DMS79 treated with DMSO at 0.1 percent for 48 hours (cell line): Measurements from ENCODE around the gene AUH.

ENCODE experiments used
- DNase-seq: peaks from one replicate; lab custom pipeline; 2025; lab: John Stamatoyannopoulos, UW

AUH gene

DNA sequence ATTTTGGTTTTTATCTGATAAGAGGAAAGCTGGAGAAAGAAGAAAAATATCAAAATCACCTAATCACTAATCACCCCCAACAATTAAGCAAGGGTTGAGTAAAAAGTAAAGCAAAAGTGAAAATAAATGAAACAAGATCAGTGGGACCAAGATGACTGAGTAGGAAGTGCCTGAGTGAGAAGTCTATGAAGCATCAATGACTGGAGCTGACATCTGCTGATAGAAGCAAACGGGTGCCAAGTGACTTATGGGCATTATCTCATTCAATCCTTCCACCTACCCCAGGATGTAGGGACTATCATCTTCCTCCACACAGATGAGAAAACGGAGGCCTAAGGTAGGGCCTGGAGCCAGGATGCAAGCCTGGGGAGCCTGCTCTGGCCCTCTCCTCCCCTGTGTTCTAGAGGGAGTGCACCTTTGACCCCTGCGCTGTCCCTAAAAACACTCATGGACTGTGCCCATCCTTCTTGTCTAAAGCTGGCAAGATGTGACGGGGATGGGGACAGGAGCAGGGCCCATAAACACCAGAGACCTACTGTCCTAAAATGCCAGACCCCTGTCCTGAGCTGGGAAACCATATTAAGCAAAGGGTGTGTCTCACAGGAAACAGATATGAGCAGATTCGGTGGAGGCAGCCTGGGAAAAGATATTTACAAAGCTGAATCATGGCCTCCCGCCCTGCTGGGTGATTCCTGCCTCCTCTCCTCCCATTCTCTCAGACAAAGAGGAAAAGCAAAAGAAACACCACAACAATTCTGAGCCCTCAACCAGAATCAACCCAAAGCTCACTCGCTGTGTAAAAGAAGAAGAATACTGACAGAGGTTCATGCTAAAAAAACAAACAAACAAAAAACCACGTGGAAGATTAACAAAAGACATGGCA, 116.0 kb downstream of the AUH start:
- DNase-seq: no peak

DNA sequence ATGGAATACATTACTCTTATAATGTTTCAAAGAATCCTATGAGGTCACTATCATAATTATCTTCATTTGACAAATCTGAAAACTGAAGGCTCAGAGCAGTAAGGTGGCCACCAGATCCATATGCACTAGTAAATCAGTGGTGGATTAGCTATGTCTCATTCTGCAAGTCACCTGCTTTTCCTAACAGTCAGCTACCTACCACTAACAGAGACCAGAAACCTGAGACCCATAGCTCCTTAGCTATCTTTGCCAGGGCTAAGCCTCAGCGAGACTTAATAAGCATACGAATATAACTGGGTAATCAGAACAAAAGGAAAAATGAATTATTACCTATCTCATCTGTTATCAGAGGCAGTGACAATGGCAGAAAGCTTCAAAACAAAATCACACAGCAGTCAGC, 118.7 kb downstream of the AUH start:
- no peak for DNase-seq

- DNase-seq: no peak
Observed at GRCh38 chr9:91241909-91242308, 119.8 kb downstream of the AUH start.

GRCh38 chr9:91240596-91241165, 121.0 kb downstream of the AUH start:
- no peak for DNase-seq

- DNase-seq: no peak
Observed at GRCh38 chr9:91239367-91240111, 122.2 kb downstream of the AUH start.

GRCh38 chr9:91234523-91234922, 127.2 kb downstream of the AUH start:
- no peak for DNase-seq

DNA sequence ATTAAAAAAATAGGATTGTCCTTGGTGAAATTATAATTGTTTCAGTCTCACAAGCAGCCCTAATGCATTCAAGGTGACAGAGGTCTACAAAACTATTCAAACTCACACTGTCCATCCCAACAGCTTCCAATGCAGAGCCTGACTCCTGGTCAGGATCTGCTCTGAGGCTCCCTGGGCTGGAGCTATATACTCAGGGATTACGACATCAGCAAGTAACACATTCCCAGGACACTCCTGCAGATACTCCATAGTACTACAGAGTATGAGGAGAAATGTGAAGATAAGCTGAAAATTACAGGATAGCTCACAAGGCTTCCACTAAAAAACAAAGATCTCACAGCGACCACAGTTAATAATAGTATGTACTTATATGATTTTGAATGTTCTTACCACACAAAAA, 130.1 kb downstream of the AUH start:
- no peak for DNase-seq

DNA sequence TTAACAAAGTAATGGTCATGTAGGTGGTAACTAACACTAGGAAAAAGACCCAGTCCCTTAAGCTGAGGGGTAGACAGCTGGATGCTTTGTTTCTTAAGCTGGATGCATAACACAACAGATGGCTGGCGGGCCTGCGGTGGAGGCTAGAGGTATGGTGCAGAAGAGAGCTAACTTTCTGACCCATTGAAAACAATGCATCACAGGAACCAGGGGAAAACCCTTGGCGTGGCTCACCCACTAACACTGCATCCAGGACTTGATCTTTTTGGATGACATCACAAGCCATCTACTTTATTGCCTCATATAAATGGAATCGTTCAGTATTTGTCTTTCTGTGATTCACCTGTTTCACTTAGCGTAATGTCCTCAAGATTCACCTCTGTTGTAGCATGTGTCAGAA, 138.7 kb downstream of the AUH start:
- DNase-seq: no peak

DNA sequence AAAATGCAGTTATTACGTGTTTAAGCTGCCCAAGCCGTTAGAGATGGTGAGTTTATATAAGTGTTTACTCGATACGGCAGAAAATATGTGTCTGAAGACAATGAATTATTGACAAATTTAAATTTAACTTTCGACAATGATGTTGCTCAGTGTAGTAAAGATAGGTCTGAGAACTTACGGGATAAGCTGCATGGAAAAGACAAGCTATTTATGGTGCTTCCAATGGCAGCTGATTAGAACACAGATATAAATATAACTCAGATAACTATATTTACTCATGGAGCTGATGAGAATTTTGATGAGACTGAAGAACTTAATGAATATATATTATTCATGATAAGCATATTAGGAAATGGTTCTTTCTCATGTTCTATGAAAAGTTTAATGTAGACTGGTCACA, 139.3 kb downstream of the AUH start:
- no peak for DNase-seq

- no peak for DNase-seq
Observed at GRCh38 chr9:91221332-91221731, 140.4 kb downstream of the AUH start.

- DNase-seq: no peak
Observed at GRCh38 chr9:91220491-91221135, 141.1 kb downstream of the AUH start.

DNA sequence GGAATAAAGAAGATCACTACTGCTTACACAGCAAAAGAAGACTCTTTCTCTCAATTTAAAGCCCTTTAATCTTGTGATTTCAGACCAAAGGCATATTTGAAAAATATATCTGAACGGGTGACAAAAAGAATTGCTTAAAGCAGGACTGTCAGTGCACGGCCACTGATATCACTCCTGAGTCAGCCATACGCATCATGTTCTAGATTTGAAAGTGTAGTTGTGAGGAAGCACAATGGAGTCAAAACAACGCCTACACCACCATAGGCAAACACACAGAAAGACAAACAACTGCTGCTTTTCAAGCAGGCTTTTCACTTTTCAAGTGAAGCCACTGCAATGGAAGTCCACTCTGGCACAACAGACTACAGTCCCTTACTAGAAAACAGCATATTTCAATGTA, 141.7 kb downstream of the AUH start:
- no peak for DNase-seq

GRCh38 chr9:91219557-91219956, 142.2 kb downstream of the AUH start:
- no peak for DNase-seq

- no peak for DNase-seq
Observed at GRCh38 chr9:91217388-91217787, 144.3 kb downstream of the AUH start.

DNA sequence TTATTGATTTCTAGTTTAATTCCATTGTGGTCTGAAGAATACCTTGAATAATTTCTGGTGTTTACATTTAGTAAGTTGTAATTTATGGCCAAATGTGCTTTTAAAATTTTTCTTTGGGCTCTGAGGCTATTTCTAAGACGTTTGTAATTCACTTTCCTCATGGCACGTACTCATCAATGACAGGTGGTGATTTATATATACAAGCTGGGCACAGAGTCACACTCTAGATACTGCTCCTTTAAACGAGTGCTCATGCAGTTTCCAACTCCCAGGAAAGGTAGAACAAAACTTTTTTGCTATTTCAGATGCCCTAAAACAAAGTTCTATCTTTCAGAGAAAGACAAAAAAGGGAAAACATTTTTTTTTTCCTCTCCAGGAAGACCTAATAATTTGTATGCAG, 146.9 kb downstream of the AUH start:
- no peak for DNase-seq

GRCh38 chr9:91214086-91214485, 147.6 kb downstream of the AUH start:
- no peak for DNase-seq

GRCh38 chr9:91212596-91213243, 149.0 kb downstream of the AUH start:
- DNase-seq: no peak

GRCh38 chr9:91211919-91212318, 149.8 kb downstream of the AUH start:
- DNase-seq: no peak

- no peak for DNase-seq
Observed at GRCh38 chr9:91211414-91211813, 150.3 kb downstream of the AUH start.

DNA sequence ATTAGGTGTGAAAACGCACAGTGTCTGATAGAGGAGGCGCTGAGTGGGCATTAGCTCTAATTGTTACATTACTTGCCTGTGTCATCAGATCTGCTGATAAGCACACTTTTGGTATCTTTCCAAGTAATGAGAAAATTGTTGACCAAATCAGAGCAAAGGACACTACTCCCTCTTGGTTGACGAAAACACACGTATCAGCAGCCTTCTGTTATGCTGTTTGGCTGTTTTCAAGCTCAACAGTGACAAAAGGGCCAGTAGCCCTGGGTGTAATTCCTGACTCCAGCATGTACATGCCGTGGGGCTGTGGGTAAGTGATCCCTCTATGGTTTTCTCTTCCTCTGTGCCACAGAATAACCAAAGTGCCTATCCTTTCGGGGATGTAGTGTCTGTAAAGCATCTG, 151.4 kb downstream of the AUH start:
- no peak for DNase-seq

DNA sequence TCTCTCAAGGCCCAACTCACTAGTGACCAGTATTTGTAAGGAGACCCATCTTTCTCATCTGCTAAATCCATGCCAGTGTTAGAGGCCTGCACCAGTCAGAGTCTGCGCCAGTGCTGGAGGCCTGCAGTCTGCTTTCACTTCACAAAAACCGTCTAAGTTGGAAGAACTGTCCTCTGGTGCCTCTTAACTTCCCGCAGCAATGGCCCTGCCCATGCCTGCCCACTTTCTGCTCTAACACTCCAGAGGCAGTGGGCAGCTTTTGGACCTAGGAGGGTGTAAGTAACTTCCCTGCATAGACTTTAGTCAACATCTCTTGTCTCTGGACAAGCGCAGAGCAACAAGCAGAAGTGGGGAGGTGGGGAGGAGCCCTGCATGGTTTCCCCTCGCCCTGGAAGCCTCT, 152.9 kb downstream of the AUH start:
- DNase-seq: no peak

GRCh38 chr9:91208419-91208745, 153.3 kb downstream of the AUH start:
- no peak for DNase-seq
